HEK293T (cell line): ENCODE results near the gene C10orf120.

ENCODE experiments used
- CTCF ChIA-PET: fragments of 350-600 bp; formaldehyde crosslinking; extraction: SDS; loops from one replicate; lab custom pipeline; 2021; ENCODE audit warnings: antibody characterized with exemption, inconsistent platforms; lab: Yijun Ruan, JAX
- POLR2A ChIA-PET: fragments of 350-600 bp; formaldehyde crosslinking; extraction: SDS; loops from one replicate; lab custom pipeline; 2020; ENCODE audit warnings: antibody characterized with exemption, inconsistent platforms; lab: Yijun Ruan, JAX
- DNase-seq: peaks from one replicate; pipeline ENCODE4 v3.0.0; 2012; ENCODE audit warnings: mixed read lengths; ENCODE audit errors: extremely low spot score
- ARNT ChIP-seq: fragments of 450-650 bp; IDR thresholded peaks from 2 replicates; pipeline ENCODE4 v1.6.1; 2017; ENCODE audit warnings: mild to moderate bottlenecking
- BHLHE40 ChIP-seq: fragments of 450-650 bp; IDR thresholded peaks from 2 replicates; pipeline ENCODE4 v1.6.1; 2016; ENCODE audit warnings: mild to moderate bottlenecking, moderate library complexity, borderline replicate concordance
- CTBP1 ChIP-seq: fragments of 450-650 bp; IDR thresholded peaks from 2 replicates; pipeline ENCODE4 v1.6.1; 2016; ENCODE audit warnings: borderline replicate concordance
- ELF4 ChIP-seq: fragments of 450-650 bp; IDR thresholded peaks from 2 replicates; pipeline ENCODE4 v1.6.1; 2017; ENCODE audit warnings: antibody characterized with exemption
- FOXA1 ChIP-seq: fragments of 450-650 bp; IDR thresholded peaks from 2 replicates; pipeline ENCODE4 v1.6.1; 2016; ENCODE audit warnings: mild to moderate bottlenecking
- FOXK2 ChIP-seq: fragments of 450-650 bp; IDR thresholded peaks from 2 replicates; pipeline ENCODE4 v1.6.1; 2016; ENCODE audit warnings: mild to moderate bottlenecking
- FOXM1 ChIP-seq: fragments of 450-650 bp; IDR thresholded peaks from 2 replicates; pipeline ENCODE4 v1.6.1; 2017; ENCODE audit warnings: mild to moderate bottlenecking, borderline replicate concordance
- HDGF ChIP-seq: fragments of 450-650 bp; IDR thresholded peaks from 2 replicates; pipeline ENCODE4 v1.6.1; 2017; ENCODE audit warnings: antibody characterized with exemption, borderline replicate concordance
- L3MBTL2 ChIP-seq: fragments of 450-650 bp; conservative IDR thresholded peaks from 2 replicates; pipeline ENCODE4 v1.6.1; 2016; ENCODE audit warnings: mild to moderate bottlenecking
- LEF1 ChIP-seq: fragments of 450-650 bp; IDR thresholded peaks from 2 replicates; pipeline ENCODE4 v1.6.1; 2017; ENCODE audit warnings: mild to moderate bottlenecking, borderline replicate concordance
- NFRKB ChIP-seq: fragments of 450-650 bp; IDR thresholded peaks from 2 replicates; pipeline ENCODE4 v1.6.1; 2016; ENCODE audit warnings: mild to moderate bottlenecking, moderate library complexity
- SP1 ChIP-seq: fragments of 450-650 bp; IDR thresholded peaks from 2 replicates; pipeline ENCODE4 v1.6.1; 2017
- SUZ12 ChIP-seq: fragments of 450-650 bp; IDR thresholded peaks from 2 replicates; pipeline ENCODE4 v1.6.1; 2016; ENCODE audit warnings: mild to moderate bottlenecking
- TARDBP ChIP-seq: fragments of 450-650 bp; IDR thresholded peaks from 2 replicates; pipeline ENCODE4 v1.6.1; 2016
- ZNF384 ChIP-seq: fragments of 450-650 bp; IDR thresholded peaks from 2 replicates; pipeline ENCODE4 v1.6.1; 2016
- TF ChIP-seq, protein P1 (sequence below): fragments of 450-650 bp; IDR thresholded peaks from 2 replicates; pipeline ENCODE4 v1.6.1; 2016

Gene C10orf120

DNA sequence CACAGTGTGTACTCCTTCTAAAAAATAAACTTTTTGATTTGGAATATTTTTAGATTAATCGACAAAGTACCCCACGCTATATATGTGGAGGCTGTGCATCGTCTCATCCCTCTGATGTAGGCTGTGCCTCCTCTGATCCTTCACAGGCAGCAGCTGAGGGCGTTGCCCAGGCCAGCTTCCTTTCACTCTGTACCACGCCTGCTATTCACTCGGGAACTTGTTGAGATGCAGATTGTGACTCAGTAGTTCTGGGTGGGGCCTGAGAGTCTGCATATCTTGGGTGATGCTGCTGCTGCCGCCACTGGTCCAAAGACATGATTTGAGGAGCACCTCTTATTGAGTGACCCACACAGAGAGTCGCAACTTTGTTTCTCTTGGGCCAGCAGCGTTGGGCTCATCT, 7.9 kb upstream of the C10orf120 start:
- CTCF ChIA-PET, result no interaction called here
- TF ChIP-seq L3MBTL2 (no peak), CTBP1 (no peak), NFRKB (no peak), FOXA1 (no peak), ARNT (no peak), SUZ12 (no peak), ELF4 (no peak), TARDBP (no peak), HDGF (no peak), ZNF384 (no peak), FOXK2 (no peak), SP1 (no peak), BHLHE40 (no peak), FOXM1 (no peak)
- TF ChIP-seq, protein P1, sequence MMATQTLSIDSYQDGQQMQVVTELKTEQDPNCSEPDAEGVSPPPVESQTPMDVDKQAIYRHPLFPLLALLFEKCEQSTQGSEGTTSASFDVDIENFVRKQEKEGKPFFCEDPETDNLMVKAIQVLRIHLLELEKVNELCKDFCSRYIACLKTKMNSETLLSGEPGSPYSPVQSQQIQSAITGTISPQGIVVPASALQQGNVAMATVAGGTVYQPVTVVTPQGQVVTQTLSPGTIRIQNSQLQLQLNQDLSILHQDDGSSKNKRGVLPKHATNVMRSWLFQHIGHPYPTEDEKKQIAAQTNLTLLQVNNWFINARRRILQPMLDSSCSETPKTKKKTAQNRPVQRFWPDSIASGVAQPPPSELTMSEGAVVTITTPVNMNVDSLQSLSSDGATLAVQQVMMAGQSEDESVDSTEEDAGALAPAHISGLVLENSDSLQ, result no peak
- no peak for DNase-seq
- POLR2A ChIA-PET, result no interaction called here

DNA sequence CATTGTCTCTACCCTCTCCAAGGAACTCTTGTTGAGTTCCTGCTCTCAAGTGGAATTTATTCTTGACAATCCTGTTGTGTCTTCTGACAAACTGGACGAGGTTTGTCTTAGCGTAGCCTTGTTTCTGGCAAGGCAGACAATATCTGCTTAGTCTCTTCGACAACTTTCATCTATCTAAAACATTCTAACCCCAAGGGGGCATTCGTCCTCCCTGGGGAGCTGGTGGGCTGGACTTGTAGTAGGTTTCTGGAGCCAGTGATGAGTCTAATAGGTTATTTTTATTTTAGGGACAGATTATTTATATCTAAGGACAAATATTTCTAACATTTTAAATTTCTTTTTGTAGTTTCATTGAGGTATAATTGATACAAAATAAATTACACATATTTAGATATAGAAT, 7.3 kb upstream of the C10orf120 start:
- no peak for DNase-seq
- ChIA-PET POLR2A (no interaction called here), CTCF (interaction anchor here (0.6 kb wide), 1 partner anchor 607 kb away, joined by 3 read pairs; no protein-coding TSS in a partner anchor)
- no peak for TF ChIP-seq ELF4
- TF ChIP-seq FOXA1, result no peak
- TF ChIP-seq HDGF, result no peak
- TF ChIP-seq FOXK2, result no peak
- TF ChIP-seq LEF1, result no peak
- no peak for TF ChIP-seq CTBP1
- no peak for TF ChIP-seq BHLHE40
- TF ChIP-seq L3MBTL2, result no peak
- TF ChIP-seq NFRKB, result no peak
- TF ChIP-seq ZNF384, result no peak

DNA sequence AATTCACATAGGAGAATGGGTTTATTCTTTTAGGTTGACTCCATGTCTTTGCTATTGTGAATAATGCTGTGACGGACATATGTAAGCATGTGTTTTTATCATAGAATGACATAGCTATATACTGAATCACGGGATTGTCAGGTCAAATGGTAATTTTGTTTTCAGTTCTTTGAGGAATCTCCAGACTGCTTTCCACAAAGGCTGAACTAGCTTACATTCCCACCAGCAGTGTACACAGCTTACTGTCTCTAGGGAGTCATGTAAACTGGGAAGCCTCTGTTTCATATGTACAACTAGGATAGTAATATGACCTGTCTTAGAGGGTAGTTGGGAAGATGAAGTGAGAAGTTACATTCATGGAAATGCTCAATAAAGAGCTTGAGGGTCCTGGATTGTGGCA, 6.8 kb upstream of the C10orf120 start:
- no peak for DNase-seq
- ChIA-PET POLR2A (interaction anchor here (0.8 kb wide), 1 partner anchor 57 kb away, joined by 3 read pairs; no protein-coding TSS in a partner anchor), CTCF (interaction anchor here (0.6 to 1.7 kb wide), 2 partner anchors 58 to 606 kb away, joined by 3 to 5 read pairs; no protein-coding TSS in a partner anchor)
- TF ChIP-seq NFRKB (no peak), ELF4 (no peak), BHLHE40 (no peak), CTBP1 (no peak)

DNA sequence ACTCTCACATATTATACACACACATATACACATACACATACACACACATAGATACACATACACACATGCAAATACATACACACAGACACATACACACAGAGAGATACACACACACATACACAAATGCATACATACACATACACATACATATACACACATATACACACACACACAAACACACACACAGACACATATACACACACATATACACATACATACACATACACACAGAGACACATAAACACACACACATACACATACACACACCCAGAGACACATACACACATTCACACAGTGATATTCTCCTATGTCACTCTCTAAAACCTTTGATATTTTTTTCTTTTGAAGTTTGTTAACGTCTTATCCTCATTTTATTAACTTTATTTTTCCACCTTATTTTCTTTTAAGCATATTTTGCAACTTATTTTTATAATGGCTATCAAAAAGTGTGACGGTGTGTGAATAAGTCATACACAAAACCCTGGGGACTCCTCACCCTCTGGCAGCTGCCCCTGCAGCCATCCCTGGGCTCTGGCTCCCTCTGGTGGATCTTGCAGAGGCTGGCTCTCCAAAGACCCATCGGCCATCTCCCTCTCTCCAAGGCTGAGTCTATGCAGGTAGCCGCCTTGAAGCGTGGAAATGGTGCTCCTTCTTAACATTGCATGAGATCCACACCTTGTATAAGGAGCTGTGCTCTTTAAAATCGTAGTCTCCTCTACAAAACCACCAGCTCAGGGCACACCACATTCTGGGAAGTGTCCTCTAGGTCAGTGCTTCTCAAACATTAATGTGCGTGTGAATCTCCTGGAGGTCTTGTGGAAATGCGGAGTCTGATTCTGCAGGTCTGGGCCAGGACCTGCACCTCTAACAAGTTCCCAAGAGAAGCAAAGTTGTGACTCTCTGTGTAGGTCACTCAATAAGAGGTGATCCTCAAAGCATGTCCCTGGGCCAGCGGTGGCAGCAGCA, 4.1 kb upstream of the C10orf120 start:
- ChIA-PET CTCF (interaction anchor here (0.7 kb wide), 2 partner anchors 55 to 124 kb away, joined by 3 to 4 read pairs; no protein-coding TSS in a partner anchor), POLR2A (no interaction called here)
- TF ChIP-seq L3MBTL2, result no peak
- TF ChIP-seq ELF4, result no peak
- TF ChIP-seq ARNT, result no peak
- no peak for TF ChIP-seq FOXK2
- TF ChIP-seq, protein P1, result no peak
- no peak for TF ChIP-seq ZNF384
- no peak for TF ChIP-seq HDGF
- no peak for TF ChIP-seq CTBP1
- no peak; the same call in 1 of the 2 replicates for TF ChIP-seq TARDBP
- no peak for TF ChIP-seq FOXM1
- TF ChIP-seq SUZ12, result no peak
- no peak for TF ChIP-seq FOXA1
- no peak for TF ChIP-seq SP1
- no peak for TF ChIP-seq BHLHE40
- TF ChIP-seq NFRKB, result no peak
- TF ChIP-seq LEF1, result no peak
- DNase-seq, result peak; percentile 90

DNA sequence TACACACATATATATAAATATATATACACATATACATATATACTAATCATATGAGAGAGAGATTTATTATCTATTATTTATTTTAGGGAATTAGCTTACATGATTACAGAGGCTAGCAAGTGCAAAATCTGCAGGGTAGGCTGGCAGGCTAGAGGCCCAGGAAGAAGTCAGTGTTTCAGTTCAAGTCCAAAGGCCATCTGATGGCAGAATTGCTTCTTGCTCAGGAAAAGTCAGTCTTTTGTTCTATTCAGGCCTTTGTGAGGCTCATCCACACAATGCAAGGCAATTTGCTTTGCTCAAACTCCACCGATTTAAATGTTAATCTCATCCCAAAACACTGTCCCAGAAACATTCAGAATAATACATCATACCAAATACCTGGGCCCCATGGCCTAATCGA, 2.6 kb upstream of the C10orf120 start:
- CTCF ChIA-PET, result interaction anchor here (1.0 kb wide), 1 partner anchor 52 kb away, joined by 3 read pairs; no protein-coding TSS in a partner anchor
- TF ChIP-seq ELF4, result no peak
- no peak for TF ChIP-seq LEF1
- no peak for TF ChIP-seq L3MBTL2
- no peak for TF ChIP-seq ZNF384
- TF ChIP-seq NFRKB, result no peak
- TF ChIP-seq FOXA1, result no peak
- TF ChIP-seq, protein P1, result no peak
- no peak for TF ChIP-seq CTBP1
- no peak for TF ChIP-seq ARNT
- no peak for TF ChIP-seq SP1
- TF ChIP-seq FOXM1, result no peak
- TF ChIP-seq FOXK2, result no peak
- no peak for TF ChIP-seq SUZ12
- no peak for TF ChIP-seq TARDBP
- no peak for TF ChIP-seq HDGF
- no peak for TF ChIP-seq BHLHE40
- no peak for DNase-seq
- POLR2A ChIA-PET, result no interaction called here
